ENCODE measurements around the gene TM7SF2.

Gene TM7SF2

DNA sequence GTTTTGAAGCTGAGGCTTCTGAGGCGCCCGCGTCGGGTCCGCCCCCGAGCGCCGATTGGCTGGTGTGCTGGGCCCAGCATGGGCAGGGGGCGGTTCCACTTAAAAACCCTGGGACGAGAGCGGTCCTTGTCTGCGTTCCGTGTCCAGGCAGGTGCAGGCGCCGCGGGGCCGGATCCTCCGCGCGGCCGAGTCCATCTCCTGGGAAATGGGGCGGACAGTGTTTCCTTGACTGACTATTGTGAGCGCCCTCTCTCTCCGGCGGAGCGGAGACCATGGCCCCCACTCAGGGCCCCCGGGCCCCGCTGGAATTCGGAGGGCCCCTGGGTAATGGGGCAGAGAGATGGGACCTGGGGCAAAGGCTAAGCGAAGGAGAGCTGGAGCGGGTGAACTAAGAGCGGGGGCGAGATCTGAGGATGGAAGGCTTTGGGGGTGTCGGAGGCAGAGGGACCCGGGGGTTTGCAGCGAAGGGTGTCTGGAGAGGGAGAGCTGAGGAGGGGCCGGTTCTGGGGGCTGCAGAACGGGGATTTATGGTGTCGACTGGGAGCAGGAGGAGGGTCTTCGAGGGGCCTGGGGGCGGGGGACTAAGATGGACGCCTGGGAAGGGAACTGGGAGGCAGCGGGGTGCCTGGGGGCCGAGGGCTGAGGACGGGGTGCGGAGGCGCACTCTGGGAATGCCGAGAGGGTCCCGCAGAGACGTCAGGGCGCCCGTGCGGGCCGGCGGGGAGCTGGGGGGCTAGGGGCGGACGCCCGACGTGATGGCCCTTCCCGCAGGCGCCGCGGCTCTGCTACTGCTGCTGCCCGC, at the start of gene TM7SF2:
Gene TM7SF2, plus strand, starts transcription at position 129 of the 802 bp plus-strand sequence. Its CDS starts 144 bp downstream, at position 273.
- peak; percentile 71 to 89 for DNase-seq (ENCODE audit: low read depth in 1 of 2, low spot score in 1 of 2)

DNA sequence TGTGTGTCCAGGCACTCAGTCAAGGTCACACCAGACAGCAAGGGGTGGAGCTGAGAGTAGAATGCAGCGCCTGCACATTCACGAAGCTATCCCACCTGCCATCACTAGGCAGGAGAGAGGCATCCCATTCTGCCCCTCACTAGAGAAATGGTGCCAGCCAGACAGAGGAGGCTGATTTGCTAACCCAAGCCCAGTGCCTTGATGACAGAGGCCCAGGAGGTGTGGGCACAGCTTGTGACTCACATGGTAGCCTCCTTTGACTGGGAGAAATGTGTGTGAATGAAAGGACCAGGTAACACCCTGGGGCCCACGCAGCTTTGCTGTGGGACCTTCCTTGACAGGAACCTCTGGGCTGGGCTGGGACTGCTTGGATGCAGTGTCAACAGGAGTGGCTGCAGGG, 48.1 kb upstream of the TM7SF2 start:
- DNase-seq (ENCODE audit: low read depth in 1 of 2, low spot score in 1 of 2), result no peak

DNA sequence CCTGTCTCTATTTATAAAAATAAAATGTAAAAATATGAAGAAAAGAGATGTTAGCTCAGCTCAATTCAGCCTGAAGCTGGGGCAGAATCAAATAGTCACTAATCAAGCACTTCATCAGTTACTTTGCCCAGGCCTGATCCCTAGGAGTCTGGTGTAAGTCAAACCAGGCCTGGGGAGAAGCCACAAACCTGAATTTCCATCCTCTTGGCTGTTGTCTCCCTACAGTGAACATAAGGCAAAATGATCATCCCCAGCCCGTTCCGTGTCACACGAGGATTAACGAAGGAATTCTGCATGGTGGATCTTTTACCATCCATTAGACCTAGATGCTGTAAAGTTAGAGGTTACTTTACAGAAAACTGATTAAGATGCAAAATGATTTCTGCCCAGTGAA, 46.8 kb upstream of the TM7SF2 start:
- DNase-seq (ENCODE audit: low read depth in 1 of 2, low spot score in 1 of 2), result no peak

DNA sequence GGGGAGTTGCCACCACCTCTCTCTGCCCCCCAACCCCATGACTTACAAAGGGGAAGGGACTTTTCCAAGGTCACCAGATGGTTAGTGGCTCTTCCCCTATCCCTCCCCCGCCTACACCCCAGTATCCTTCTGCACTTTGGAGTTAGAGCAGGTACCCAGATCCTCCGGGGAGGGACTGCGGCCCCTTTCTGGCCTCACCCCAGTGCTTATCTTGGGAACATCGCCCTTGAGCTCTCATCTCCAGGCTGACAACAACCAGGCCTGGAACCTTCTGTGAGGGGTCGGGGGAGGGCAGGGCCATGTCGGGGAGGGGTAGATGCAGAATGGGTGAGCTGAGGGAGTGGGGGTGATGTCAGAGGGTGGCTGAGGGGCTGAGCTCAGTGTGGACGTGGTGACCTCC, 45.8 kb upstream of the TM7SF2 start:
- DNase-seq (ENCODE audit: low read depth in 1 of 2, low spot score in 1 of 2), result no peak

DNA sequence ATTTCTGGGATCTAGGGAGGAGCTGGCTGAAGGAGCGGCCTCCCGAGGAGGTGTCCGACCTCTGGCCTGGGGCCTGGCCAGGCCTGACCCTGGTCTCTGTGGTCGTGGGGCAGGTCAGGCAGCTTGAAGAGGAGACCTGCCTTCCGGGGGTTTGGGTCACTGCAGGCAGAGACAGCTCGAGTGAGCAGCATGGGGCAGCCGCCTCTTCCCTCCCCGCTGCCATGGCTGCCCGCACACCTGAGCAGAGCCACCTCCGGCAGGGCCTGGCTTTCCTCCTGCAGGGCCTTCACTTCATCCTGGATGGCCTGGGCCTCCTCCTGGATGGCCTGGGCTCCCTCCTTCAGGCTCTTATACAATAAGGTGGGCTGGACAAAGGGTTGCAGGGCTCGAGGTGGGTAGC, 45.4 kb upstream of the TM7SF2 start:
- DNase-seq (ENCODE audit: low read depth in 1 of 2, low spot score in 1 of 2), result no peak

DNA sequence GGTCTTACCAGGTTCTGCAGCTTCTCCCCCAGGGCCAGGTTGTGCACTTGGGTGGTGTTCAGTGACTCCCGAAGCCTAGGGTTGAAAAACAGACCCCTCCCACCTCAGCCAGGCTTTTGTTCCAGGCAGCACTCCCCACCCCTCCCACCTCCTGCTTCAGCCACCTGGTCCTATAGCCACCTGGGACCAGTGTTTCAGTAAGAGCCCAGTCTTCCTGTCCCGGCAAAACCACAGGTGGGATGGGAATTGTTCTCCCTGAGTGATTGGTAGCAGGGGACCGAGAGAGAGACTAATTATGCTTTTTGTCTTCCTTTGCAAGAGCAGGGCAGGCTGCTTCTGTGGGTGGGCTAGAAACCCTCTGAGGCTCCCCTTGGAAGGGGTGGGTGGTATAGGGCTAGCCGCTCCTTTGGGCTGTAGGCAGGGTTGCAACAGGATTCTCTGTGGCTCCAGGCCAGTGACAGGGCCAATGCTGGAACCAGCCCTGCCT, 44.8 kb upstream of the TM7SF2 start:
- no peak for DNase-seq (ENCODE audit: low read depth in 1 of 2, low spot score in 1 of 2)

DNA sequence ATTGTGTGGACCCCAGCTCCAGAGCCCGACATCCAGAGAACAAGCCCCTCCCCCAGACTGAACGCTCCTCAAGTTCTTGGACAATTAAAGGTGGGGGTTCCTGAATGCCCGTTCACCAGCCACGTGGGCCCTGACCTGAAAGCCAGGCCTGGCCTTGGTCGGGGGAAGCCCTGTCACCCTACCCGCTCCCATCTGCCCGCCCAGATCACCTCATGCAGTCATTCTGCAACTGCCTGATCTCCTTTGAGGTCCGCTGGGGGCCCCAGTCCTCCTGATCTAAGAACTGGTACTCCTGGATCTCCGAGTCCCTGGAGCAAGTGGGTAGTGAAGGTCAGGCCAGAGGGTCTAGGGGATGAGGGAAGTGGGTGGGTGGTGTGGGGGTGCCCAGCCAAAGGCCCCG, 44.2 kb upstream of the TM7SF2 start:
- DNase-seq (ENCODE audit: low read depth in 1 of 2, low spot score in 1 of 2), result no peak

DNA sequence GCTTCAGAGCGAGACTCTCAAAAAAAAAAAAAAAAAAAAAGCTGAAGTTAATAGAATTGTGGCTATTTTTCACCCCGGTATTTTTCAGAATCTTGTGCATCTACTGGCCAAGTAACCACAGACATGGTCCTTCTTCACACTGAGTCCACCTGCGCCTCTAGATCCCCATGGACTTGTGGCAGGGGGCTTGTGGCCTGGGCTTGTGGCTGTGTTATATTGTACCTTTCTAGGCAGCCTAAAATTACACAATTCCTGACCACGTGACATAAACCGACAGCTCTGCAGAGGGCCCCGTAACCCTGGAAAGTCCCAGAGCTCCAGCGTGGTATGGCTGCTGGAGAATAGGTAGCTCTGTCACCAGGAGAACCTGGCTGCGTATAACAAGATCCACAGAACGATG, 42.5 kb upstream of the TM7SF2 start:
- DNase-seq (ENCODE audit: low read depth in 1 of 2, low spot score in 1 of 2), result no peak

DNA sequence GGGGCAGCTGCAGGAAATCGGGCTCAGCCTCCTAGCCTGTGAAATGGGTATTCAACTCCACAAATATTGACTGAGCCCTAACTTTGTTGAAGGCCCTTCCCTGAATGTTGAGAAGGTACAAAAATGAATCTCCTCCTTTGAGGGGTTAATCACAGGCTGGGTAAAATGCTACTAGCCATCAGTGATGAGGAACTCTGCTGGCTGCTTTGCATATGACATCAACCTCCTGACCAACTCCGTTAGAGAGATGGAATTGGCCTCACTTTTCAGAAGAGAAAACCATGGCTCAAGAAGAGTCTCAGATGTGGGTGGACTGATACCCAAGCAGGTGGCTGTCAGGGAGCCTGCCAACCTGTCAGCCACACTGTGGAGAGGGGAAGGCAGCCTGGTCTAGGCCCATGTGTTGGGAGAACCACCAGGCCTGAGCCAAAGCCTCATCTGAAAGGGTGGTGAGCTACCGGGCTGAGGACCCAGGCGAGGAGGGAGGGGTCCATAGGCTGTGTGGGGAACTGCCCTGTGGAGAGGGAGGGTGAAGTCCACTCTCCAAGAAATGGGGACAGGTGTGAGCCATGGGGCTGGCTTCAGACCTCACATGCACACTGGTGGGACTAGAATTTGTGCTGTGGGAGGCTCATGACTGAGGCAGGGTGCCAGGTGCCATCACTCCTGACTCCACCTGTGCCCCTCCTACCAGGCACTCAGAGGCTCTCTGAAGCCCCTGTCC, 39.6 kb upstream of the TM7SF2 start:
- no peak for DNase-seq (ENCODE audit: low read depth in 1 of 2, low spot score in 1 of 2)

DNA sequence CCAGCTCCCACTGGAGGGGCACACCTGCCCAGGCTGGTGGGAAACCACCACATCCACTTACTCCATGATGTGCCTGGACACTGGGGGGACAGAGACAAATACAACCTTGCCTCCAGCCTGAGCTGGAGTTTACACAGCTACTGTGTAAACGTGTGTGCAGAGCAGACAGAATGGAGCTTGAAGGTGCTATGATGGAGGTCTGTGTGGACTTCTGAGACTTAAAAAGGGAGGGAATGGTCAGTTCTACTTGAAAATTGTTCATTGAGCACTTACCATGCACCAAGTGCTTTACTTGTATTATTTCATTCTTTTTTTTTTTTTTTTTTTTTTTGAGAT, 39.1 kb upstream of the TM7SF2 start:
- no peak for DNase-seq (ENCODE audit: low read depth in 1 of 2, low spot score in 1 of 2)

DNA sequence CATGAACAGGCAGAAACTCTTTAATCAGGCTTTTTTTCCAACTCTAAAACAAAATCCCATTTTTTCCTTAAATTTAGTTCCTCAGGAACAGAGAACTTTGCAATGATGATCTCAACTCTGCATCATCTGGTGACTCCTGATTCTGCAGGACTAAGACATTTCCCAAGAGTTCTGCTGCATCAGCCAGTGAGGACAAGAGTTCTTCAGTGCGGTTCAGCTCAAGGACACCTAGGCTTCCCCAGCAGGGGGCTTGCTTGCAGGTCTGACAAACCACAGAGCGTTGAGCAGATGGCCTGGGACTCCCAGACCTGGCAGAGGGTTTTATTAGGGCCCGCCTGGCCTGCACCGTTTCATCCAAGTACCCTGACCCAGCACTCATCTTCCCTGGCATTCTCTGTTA, 34.2 kb upstream of the TM7SF2 start:
- DNase-seq (ENCODE audit: low read depth in 1 of 2, low spot score in 1 of 2), result no peak

DNA sequence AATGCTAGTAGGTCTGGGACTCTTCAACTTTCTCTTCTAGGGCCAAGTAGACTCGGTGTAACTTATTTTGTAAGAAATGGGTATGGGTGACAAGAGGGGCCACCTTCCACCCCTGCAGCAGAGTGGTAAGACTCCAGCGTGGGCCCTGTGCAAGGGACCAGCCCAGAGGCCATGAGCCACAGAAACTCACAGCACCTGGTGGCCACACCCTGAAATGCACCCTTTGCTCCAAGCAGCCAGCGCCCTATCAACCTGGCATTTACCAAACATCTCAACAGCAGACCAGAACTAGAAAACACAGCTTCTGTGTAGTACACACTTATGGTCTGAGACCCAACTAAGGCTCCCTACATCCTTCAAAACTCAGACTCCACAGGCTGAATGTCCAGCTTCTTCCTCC, 33.5 kb upstream of the TM7SF2 start:
- peak; percentile 46 to 48 for DNase-seq (ENCODE audit: low read depth in 1 of 2, low spot score in 1 of 2)

DNA sequence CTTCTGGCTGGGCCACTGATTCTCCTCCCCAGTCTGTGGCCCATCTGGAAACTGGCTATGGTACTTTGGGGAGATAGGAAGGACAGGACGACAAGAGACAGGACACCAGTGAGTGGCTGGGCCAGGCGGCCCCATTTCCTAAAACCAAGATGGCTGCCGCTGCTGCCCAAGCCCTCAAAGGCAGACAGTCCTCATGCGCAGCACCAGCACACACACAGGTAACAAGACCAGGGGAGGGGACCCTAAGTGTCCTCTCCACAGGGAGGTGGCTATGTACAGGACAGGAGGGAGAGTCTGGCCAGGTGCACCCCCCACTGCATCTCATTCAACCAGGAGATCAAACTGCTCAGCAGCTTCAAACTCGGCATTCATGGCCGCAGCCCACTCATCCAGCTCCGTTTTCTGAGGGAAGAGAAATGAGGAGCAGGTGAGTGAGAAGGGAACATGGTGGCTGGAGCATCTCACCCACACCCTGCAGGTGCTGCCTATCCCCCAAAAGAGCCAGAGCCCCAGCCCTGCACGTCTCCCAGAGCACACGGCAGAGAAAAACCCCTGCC, 32.8 kb upstream of the TM7SF2 start:
- DNase-seq (ENCODE audit: low read depth in 1 of 2, low spot score in 1 of 2), result no peak

DNA sequence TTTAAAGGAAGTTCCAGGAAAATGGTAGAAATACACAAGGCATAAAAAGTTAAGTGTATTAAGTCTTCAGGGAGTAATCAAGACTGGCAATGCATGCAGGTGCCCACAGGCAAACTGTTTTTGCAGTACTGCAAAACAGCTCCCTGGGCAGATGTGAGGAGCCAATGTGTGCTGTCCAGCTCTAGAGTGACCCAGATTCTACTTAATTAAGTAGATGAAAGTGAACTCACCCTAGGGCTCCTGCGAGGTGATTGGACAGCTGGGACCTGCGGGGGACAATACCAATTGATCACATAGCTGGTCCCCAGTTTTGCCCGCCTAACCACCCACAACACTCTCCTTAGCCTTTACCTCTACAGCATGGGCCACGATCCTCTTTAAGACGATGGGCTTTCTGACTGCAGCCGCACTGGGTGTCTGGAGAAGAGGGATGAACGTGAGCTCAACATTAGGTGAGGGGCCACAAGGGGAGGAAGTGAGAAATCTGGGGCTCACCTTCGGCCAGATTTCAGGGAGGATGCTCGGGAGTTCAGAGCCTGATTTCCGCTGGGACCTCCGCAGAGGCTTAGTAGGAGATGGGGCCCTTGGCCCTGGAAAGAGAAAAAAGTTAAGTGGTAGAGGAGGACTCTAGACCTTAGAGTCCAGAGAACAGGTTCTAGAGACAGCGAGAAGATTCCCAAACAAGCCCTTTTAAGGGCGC, 28.4 kb upstream of the TM7SF2 start:
- DNase-seq (ENCODE audit: low read depth in 1 of 2, low spot score in 1 of 2), result no peak

DNA sequence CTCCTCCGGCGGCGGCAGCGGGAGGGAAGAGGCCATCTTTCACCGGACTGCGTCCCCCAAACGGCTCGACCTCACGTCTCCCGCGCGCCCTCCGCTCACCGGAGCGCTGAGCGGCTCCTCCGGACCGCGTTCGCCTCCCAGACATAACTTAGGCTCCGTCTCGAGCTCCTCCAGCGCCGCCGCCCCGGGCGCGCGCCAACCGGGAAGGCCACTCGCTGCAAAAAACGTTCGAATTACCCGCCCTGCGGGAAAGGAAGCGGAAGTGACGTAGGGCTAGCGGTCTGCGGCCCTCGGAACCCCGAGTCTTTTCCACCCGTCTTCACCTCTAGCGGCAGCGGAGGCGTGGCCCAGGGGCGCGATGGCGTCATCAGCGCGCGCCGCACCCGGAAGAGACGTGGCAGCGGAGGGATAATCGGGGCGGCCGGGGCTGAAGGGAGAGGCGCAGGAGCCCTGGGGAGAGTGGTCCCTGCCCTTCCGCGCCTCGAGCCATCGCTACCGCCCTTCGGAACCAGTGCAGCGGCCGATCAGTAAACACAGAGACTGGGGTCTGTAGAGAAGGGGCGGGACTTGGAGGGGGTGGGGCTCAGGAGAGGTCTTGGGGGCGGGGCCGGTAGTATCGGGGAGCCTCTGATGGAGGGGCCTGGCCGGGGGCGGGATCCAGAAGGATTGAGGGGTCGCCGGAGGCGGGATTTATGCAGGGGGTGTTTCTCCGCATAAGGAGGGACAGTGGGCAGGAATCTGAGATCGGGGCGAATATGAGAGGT, 27.7 kb upstream of the TM7SF2 start, which contains the start of the genes CDCA5 and ZFPL1:
Gene CDCA5, minus strand, starts transcription at position 207 of the 764 bp plus-strand sequence. Its CDS starts 62 bp downstream, at position 145.
Gene ZFPL1, plus strand, starts transcription at position 389 of the 764 bp plus-strand sequence. CDS start 477 bp downstream, outside the sequence.
- DNase-seq (ENCODE audit: low read depth in 1 of 2, low spot score in 1 of 2), result peak; percentile 94 to 96

DNA sequence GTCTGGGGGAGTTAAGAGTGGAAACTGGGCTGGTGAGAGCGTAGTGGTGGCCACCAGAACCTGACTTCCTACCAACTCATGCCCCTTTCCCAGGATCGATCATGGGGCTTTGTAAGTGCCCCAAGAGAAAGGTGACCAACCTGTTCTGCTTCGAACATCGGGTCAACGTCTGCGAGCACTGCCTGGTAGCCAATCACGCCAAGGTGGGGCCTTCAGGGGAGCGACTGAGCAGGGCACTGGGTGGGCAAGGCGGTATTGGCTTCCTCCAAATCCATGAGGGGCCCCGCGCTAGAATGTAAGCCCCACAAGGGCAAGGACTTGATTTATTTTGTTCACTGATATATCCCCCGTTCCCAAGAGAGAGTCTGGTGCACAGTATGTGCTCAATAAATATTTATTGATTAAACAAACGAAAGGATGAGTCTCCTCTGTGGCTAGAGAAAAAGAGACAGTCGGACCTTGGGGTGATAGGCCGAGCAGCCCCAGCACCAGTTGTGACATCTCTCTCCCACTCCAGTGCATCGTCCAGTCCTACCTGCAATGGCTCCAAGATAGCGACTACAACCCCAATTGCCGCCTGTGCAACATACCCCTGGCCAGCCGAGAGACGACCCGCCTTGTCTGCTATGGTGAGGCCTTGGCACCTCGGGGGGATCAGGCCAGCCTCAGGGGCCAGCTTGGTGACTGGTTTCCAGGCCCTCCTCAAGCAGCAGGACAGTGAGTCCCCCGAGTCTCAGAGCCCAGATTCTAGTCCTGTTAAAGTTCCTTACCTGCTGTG, 26.9 kb upstream of the TM7SF2 start:
- no peak for DNase-seq (ENCODE audit: low read depth in 1 of 2, low spot score in 1 of 2)

DNA sequence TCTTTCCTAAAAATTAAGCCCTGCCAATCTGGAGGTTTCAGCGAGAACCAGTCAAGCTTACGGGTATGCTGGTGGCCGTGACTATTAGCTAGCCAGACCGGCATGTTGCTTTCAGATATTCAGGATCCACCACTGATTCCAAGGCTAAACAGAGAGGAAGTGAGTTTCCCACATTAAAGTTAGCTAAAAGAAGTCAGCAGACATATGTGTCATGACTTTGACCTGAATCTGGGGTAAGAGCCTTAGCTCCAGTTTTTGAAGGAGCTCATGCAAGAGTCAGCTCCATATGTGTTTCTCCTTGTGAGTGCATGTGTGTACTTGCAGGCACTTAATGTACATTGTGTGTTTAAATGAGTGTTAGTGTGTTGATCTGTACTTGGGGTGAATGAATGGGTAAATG, 26.2 kb upstream of the TM7SF2 start:
- no peak for DNase-seq (ENCODE audit: low read depth in 1 of 2, low spot score in 1 of 2)

DNA sequence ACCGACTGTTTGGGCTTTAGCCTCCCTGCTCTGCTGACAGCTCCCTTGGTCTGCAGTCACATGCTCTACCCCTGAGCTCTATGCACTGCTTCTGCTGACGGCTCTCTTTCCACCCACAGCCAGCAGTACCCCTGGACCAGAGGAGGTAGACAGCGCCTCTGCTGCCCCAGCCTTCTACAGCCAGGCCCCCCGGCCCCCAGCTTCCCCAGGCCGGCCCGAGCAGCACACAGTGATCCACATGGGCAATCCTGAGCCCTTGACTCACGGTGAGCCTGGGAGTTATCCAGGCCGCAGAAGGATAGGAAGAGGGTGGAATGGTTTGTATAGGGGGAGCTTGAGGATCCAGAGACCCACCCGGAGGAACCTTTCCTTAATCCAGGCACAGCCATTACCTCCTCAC, 24.9 kb upstream of the TM7SF2 start:
- no peak for DNase-seq (ENCODE audit: low read depth in 1 of 2, low spot score in 1 of 2)

DNA sequence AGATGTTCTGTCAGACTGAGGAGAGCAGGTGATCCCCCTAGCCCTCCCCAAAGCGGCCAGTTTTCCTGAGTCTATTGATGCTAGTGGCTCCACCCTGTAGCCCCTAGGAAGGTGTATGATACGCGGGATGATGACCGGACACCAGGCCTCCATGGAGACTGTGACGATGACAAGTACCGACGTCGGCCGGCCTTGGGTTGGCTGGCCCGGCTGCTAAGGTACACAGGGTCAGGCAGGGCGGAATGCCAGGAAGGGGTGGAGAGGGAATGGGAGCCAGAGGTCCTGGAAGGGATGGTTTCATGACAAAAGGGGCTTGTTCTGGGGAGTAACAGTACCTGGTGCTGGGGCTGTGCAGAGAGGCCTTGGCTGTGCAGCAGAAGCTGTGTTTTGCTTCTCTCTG, 24.5 kb upstream of the TM7SF2 start:
- no peak for DNase-seq (ENCODE audit: low read depth in 1 of 2, low spot score in 1 of 2)

DNA sequence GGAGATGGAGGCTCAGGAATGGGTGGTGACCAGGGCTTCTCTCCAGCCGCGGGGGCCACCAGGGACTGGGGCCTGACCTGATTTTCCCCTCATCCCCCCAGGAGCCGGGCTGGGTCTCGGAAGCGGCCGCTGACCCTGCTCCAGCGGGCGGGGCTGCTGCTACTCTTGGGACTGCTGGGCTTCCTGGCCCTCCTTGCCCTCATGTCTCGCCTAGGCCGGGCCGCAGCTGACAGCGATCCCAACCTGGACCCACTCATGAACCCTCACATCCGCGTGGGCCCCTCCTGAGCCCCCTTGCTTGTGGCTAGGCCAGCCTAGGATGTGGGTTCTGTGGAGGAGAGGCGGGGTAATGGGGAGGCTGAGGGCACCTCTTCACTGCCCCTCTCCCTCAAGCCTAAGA, 23.8 kb upstream of the TM7SF2 start:
- DNase-seq (ENCODE audit: low read depth in 1 of 2, low spot score in 1 of 2), result no peak
